SU-DHL-6 (cell line): ENCODE data around the gene DIS3L2.

Experiments used
- EZH2phosphoT487 ChIP-seq: fragments of 200-600 bp; sonication (generic), shearing (Covaris generic); conservative IDR thresholded peaks from 2 replicates; pipeline ENCODE4 v1.6.1; 2018; ENCODE audit warnings: mild to moderate bottlenecking, antibody characterized with exemption, low read length, moderate library complexity, mixed read lengths
- TF ChIP-seq, protein P1 (sequence below): fragments of 200-600 bp; sonication (generic); IDR thresholded peaks from one replicate; pipeline ENCODE4 v1.5.1; 2017; ENCODE audit warnings: antibody characterized with exemption, mild to moderate bottlenecking, low read length, moderate library complexity; ENCODE audit not compliant: insufficient read depth, poor library complexity, severe bottlenecking

DNA sequence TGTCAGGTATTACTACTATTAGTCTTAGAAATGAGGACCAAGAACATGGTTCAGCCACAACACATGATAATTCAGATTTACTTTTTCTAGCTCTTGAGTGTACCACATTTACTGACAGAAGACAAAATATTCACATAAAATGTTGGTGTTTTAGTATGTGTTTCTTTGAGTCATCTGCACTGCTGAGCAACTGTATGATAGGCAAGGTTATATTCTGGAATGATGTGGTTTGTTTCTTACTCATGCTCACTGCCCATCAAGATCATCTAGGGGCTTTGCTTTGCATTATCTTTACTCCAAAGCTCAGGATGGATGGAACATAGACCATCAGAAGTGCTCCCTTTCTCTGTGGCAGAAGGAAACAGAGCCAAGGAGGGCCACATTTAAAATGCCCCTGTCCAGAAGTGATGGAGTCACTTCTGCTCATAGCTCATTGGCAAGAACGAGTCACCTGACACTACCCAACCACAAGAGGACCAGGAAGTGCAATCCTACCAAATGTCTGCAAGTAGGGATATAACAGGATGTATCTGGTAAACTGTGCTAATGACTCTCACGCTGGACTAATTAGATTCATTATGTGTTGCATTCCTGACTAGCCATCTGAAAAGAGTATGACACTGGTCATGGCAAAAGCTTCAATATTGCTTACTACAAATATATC lies 81.5 kb downstream of the DIS3L2 start:
- TF ChIP-seq, protein P1, sequence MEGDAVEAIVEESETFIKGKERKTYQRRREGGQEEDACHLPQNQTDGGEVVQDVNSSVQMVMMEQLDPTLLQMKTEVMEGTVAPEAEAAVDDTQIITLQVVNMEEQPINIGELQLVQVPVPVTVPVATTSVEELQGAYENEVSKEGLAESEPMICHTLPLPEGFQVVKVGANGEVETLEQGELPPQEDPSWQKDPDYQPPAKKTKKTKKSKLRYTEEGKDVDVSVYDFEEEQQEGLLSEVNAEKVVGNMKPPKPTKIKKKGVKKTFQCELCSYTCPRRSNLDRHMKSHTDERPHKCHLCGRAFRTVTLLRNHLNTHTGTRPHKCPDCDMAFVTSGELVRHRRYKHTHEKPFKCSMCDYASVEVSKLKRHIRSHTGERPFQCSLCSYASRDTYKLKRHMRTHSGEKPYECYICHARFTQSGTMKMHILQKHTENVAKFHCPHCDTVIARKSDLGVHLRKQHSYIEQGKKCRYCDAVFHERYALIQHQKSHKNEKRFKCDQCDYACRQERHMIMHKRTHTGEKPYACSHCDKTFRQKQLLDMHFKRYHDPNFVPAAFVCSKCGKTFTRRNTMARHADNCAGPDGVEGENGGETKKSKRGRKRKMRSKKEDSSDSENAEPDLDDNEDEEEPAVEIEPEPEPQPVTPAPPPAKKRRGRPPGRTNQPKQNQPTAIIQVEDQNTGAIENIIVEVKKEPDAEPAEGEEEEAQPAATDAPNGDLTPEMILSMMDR = no peak
- no peak for TF ChIP-seq EZH2phosphoT487
